Stimulated activated CD4-positive, alpha-beta T cell treated with anti-CD3 and anti-CD28 coated beads, Interleukin-12 subunit alpha, Interleukin-12 subunit beta, amount 100 ng/mL, for 24 hours (primary cell): ENCODE results near the gene LSM10.

Experiments used
- DNase-seq, 2 experiments: peaks; one replicate each; pipeline ENCODE4 v3.0.0-alpha.2; 2020; ENCODE audit warnings: low read depth in 2 of 2

LSM10 gene

DNA sequence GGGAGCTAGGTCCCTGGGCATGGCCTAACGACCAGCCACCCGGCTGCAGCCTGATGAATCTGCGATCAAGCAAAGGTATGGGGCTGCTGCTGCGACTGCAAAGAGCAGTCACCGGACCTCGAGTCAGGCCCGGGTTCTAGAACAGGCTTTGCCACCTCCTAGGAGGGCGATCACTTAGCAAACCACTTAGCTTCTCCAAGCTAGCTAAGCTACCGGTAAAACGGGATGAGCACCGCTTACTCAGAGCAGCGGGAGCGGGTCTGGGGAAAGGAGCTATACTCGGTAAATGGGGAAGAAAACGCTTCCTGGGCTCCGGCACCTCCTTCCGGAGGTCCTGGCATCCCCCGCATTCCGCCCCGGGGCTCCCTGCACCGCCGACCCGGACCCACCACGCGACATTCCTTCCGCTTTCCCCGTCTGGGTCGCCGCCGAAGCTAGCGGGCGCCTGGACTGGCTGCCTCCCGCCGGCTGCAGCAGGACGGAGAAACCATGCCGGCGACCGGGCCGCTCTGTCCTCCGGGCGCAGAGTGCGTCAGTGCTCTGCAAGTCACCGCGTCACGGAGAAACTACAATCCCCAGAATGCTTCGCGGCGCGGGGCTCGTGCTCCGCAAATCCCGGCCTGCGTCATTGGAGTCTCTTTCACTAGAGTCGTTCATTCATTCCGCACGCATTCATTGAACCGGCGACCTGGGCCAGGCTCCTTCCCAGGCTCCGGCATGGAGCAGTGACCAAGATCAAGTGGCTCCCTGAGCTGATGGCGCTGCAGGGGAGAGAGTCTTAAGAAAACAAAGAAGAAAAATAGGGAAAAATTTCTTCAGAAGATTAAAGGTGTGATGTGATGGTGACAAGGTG, at the start of gene LSM10:
TSS of gene LSM10 (minus strand) at position 531 of the 853 bp plus-strand sequence. CDS start 3,779 bp downstream, outside the sequence.
- DNase-seq = peak; percentile 86 to 88

DNA sequence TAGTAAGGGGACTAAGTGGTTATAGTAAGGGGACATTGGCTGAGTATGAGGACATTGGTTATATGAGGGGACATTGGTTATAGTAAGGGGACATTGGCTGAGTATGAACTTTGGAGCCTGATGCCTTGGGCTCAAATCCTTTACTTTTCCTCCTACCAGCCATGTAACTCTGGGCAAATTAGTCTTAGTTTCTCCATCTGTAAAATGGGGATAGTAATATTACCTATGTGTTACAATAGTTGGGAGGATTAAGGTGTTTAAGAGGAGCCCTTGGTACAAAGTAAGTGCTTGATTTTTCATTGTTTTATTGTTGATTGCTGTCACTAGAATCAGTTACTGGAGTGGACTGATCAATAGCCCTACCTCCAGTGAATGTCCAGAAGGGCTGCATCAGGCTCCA, 49.7 kb upstream of the LSM10 start:
- DNase-seq = no peak

DNA sequence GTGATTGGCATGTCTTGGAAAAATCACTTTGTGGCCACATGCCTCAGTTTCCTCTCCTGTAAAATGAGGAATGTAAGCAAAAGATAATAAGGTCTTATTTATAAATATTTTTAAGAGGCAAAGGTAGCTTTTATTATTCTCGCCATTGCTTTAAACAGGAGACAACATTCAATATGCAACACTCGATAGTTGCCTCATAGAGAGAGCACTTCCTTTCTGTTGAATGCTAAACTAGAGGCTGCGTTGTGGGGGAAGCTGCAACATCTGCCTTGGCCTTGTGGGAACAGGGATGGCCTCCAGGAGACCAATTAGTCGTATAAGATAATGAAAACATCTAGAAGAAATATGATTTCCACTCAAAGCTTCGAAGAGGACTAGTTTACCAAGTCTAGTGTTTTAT, 49.0 kb upstream of the LSM10 start:
- no peak for DNase-seq

DNA sequence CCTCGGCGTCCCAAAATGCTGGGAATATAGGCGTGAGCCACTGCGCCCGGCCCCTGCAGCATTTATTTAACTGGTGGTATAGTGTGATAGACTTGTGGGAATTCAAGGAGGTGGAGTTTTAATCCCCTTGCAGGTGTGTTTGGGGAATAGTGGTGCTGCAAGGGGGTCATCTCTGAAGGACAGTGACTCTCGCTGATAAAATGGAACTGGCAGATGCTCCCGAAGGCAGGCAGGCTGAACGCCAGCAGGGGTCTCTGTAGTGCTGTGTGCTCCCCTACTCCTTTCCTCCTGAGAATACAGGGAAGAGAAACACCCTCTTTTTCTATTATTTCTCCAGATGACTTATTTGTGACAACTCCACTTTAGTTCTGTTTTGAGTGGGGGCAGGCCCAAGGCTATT, 48.6 kb upstream of the LSM10 start:
- no peak for DNase-seq

DNA sequence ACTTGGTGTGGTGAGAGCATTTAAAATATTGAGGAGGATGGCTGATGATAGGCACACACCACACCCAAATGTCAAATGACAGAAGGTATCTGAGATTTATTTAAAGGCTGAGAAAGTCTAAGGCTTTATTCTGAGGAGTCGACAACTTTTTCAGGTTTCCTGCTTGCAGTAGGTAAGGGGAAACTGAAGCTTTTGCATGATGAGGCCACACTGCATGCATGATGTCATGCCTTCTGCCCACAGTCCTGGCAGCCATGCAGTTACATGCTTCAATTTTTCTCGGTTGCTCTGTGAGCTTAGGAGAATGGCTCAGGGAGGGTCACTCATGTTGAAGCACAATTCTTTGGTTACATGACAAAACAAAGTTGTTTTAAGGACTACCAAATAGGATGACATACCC, 45.6 kb upstream of the LSM10 start:
- no peak for DNase-seq

DNA sequence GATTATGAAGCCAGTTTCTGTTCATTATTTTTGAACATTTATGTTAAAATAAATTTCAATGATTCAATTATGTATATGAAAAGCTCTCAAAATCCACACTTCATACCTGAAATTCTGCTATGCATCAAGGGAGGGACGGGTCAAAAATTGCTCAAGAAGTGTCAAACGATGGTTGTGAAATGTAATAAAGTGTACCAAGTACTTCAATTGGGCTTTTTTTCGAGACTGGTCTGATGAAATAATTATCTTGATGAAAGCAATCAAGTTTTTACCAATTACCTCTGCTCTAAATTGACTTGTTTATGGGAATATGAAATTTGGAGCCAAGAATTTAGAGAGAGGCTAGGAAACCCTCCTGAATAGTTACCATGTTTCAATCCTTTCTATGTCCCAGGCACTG, 44.6 kb upstream of the LSM10 start:
- DNase-seq = no peak

DNA sequence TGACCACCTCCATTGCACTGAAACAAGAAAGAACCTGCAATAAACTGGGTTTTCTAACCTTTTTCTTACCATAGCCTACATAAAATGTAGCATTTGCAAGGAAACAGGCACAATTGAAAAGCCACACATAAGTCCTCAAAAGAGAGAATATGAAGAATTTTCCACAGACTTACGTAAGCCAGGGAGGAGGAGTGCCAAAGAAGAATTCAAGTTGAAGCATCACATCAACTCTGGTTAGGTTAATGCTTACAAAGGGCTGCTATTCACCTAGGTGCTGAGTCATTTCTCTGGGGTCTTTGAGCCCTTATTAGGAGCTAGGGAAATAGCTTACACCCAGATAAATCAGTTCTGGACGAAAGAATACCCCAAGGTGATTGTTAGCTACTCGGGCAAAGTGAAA, 42.9 kb upstream of the LSM10 start:
- DNase-seq = no peak

DNA sequence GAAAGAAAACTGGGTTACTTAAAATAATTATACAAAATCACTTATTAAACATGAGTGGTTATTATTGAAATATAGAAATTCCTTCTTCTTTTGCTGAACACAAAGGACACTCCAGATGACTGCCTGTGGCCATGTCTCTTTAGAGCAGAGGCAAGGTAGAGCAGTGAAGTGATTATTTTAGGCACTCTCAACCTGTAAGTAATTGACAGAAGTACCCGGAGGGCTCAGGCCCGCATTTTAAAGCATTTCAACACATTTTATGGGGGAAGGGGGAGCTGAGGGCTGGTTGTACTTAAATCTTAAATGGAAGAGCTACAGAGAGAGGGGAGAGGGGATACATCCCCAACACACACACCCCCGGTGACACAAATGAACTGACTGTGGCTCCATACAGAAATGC, 42.3 kb upstream of the LSM10 start:
- DNase-seq = no peak

DNA sequence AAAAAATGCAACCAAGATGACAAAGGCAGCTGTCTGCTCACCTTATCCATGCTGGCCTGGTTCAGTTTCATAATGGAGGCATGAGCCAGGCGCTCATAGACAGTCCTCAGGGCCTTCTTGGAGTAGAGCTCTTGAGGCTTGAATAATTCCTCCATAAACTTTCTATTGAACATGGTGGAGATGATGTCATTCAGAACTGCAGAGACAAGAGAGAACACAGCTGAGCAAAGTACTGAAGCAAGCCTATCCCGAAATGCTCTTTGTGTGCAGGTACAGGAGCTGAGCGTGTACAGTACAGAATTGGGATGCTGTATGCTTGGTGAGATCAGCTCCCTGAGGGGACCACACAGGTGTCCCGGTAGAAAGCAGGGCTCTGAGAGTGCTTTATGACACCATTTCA, 41.0 kb upstream of the LSM10 start:
- no peak for DNase-seq

DNA sequence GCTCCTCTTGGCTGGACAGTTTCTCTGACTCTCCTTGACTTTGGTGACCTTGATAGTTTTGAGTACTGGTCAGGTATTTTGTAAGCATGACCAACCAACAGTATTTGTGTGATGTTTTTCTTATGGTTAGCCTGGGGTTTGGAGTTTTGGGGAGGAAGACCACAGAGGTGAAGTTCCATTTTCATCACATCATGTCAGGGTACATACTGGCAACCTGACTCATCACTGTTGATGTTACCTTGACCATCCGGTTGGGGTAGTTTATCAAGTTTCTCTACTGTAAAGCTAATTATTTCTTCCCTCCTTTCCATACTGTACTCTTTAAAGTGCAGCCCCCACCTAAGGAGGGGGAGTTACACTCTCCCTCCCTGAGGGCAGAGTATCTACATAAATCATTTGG, 39.1 kb upstream of the LSM10 start:
- no peak for DNase-seq

DNA sequence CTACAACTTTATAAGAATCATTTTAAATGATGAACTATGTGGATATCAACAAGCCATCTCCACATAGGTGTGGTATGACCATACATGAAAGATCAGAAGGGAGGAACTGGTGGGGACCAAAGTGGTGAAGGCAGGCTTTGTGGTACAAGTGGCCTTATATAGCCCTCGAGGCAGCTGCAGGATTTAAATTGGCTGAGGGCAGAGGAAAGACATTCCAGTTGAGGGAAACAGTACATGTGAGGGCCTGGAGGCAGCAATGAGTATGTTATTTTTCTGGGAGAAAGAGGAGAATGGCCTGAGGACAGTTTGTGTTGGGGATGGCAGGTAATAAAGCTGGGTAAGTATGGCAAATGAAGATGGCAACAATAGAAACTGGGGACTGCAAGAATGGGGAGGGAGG, 35.4 kb upstream of the LSM10 start:
- no peak for DNase-seq

DNA sequence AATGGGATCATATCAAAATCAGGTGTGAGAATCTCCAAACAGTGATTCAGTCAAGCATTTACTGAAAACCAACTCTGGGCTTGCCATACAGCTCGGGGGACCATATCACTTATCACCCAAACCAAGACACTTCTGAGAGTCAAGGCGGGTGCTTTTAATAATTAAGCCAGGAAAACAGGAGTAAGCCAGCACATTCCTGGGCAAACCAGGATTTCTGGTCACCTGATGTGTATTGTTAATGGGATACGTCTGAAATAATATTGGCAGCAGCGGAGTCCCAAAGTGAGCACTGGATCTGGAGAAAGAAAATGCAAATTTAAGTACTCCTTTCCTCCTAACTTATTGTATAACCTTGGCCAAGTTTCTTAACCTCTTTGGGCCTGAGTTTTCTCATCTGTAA, 34.9 kb upstream of the LSM10 start:
- no peak for DNase-seq

DNA sequence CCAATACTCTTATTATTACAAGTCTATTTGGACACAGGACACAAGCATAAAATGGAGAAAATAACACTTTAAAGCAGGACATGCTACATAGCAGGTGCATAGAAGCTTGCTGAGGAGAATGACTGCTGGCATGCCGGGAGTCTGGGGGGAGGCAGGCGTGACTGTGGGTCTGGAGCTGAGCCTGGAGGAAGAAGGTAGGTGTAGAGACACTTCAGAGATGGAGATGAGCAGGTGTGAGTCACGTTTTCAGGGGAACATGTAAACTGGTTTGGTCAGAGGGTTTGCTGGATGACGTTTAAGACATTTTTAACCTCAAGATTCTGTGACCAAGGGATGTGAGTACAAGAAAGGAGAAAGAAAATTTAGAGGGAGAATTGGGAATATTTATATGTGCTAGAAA, 28.1 kb upstream of the LSM10 start:
- no peak for DNase-seq

DNA sequence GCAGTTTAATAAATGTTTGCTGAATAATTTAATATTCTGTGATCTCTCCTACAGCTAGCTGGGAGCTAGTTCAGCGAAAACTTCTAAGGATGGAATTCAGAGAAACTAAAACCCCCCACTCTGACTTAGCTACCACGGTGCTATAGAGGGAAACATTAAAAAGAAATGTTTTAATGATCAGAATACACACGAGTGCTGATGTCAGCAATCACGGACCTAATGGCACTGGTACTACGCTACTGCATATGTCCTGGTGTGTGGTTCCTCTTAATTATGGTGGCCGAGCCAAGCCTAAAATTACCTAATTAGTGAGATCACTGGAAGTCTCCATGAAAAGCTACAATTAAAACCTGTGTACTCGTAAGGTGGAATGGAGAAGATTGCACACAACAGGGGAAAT, 23.9 kb upstream of the LSM10 start:
- DNase-seq = no peak

DNA sequence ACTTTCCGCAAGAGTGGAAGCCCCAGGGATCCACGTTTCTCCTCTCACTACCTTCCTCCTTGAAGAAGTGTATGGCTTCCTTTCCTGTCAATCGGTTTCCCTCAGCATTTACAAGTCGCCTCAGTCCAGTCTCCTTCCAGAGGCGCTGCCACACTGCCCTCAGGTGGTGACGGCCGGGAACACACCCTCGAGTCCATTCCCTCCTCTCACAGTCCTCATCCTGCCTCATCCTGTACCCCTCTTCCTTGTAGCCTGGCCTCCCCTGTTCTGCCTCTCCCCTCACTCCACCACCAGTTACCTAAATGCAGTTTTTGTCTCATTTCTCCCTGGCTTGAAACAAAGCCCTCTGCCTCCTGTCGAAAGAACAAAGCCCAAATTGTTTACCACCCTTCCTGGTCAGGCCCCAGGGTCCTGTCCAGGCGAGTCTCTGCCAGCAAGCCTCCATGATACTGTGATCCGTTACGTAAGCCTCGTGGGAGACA, 23.2 kb upstream of the LSM10 start:
- peak; percentile 83 to 96 for DNase-seq

DNA sequence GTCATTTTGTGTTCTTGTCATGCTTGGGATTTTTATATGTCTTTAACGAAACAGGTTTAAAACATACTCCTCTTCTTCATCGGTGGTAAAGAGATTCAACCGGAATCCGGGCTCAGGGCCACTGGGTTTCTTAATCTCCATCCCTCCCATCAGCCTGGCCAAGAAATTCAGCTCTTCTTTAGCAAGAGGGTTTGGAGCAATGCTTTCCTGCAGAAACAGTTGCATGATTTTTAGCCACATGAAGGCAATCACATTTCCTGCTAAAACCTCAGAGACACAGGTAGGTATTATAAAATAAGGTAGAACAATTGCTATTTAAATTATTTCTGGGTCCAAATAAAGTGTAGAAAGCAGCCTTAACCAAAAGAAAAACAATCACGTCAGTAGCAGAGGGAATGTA, 22.7 kb upstream of the LSM10 start:
- DNase-seq = no peak

DNA sequence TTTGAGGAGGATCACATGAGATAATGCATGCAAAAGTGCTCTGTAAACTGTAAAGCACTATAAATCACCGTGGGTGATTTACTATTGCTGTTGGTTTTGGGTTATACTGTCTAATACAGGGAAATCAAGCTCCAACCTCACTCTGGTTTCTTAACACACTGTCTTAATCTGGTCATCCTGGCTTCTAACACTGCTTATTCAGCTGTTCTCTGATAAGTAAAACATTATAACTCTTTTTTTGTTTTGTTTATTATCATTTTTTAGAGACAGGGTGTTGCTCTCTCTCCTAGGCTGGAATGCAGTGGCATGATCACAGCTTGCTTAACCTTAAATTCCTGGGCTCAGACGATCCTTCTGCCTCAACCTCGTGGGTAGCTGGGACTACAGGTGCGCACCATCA, 21.9 kb upstream of the LSM10 start:
- no peak for DNase-seq

DNA sequence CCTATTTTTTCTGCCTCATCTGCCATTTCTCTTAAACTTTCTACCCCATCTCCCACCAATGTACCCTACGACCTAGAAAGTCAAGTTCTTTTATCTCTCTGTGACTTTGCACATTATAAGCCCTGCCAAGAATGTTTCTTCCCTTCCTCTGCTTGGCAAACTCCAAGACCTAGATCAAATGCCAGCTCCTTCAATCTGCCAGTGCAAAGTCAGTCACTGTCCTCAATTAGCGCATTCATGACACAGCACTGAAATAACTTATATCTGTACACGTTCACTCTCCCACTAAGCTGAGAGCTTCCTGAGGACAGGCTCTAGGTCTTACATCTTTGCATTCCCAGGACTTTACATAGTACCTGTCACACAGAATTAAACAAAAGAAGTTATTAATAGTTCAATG, 21.4 kb upstream of the LSM10 start:
- no peak for DNase-seq

DNA sequence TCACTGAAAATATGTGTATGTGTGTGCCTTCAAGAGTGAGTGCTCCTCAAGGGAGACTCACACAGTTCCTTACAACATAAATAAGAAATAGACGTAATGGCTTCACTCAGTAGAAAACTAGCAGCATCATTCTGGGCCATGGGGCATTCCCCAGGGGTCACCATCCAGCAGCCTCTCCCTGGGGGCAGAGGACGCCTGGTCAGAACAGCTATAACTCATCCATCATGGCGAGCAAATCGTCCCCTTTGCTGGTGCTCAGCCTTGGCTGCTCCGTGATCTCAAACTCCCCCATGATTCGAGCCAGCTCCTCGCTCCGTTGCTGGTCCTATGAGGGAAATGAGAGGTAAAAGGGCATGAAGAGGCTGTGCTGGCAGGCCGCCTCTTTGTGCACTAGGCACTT, 20.2 kb upstream of the LSM10 start:
- no peak for DNase-seq

DNA sequence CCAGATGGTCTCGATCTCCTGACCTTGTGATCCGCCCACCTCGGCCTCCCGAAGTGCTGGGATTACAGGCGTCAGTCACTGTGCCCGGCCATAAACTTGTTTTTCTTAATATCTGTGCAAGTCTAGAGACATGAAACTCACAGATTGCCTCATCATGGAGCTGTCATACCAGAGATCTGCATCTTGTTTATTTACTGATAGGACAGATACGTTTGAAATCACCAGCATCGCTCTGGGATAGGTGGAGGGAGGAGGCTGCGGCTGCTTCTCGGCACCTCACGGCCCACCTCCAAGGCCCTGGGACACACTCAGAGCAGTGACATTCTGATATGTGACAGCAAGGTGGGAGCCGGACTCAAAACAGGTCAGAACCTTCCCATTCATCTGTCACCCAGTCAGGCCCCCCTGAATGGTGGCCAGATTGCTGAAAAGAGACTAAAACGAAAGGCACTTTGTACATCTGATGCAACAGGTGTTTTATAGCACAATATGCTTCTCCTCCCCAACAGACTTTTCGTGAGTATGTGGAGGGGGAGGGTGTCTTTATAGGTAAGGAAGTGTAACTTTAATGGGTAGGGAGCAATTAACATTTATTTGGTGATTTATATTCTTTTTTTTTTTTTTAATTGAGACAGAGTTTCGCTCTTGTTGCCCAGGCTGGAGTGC, 18.1 kb upstream of the LSM10 start:
- DNase-seq = no peak

DNA sequence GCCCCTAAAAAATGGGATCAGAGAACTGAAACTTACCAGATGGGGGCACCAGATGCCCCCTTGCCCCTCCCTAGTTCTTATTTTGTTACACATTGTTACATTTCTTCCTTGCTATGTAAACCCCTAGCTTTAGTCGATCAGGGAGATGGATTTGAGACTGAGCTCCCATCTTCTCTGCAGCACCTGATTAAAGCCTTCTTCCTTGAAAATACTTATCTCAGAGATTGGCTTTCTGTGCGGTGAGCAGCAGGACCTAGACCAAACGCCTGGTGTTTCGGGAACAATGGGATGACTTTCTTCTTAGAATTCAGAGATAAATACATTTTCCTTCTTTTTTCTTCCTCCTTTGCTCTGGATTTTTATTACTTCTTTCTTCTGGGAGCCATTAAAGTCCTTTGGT, 16.7 kb upstream of the LSM10 start:
- DNase-seq = no peak

DNA sequence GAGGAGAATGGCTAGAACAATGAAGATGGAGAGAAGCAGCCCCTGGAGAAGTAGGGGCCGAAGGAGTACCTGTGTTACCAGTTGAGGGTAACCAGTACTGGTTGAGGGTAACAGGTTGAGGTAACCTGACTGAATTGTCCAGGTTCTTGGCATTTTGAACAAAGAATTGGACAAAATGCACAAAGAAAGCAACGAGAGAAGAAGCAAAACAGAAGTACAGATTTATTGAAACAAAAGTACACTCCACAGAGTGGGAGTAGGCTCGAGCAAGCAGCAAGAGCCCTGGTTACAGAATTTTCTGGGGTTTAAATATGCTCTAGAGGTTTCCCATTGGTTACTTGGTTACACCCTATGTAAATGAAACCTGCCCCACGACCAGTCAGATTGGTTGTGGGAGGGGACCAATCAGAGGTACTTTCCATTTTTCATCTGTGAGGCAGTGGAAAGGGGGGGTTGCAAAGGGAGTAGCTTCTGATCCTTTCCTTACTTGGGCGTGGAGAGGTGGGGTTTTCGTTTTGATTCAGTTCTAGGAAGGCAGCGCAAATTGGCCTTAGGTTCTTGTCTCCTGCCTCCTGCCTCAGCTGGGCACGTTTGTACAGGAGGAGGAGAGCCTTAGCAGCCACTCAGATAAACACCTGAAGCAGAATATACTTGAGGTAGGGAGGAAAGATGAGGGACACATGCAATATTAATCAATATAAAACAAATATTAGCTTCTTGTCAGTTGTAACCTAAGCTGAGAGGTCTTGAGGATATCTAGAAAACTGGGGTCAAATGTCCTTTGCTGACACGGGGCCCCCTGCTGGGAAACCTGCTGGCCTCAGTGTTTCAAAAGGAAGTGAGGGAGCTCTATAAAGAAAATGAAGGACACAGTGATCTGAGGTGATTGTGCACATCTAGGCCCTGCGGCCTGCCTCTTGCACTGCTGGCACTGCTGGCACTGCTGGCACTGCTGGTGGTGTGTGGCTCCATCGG, 14.3 kb upstream of the LSM10 start:
- DNase-seq = peak in 1 of 2 experiments; percentile 19
